Osteoblast (primary cell): ENCODE measurements around the gene CNPY1. TPM values are rescaled to one million over a fixed set of nuclear protein-coding genes. Genes with fewer than 3 reads are reported as not detected.

Experiments used
- DNase-seq: peaks from one replicate; pipeline ENCODE4 v3.0.0; 2011; ENCODE audit warnings: low spot score, mixed read lengths; ENCODE audit not compliant: insufficient read length; ENCODE audit errors: missing footprints
- H2AFZ ChIP-seq: 2 replicates; pipeline ENCODE4 v1.6.0; 2011; ENCODE audit warnings: mild to moderate bottlenecking, low read length
- H3K27ac ChIP-seq: 2 replicates; pipeline ENCODE4 v1.5.1; 2011; ENCODE audit warnings: mild to moderate bottlenecking, low read depth, low read length, moderate library complexity
- H3K27me3 ChIP-seq: 2 replicates; pipeline ENCODE4 v1.6.0; 2012; ENCODE audit warnings: mild to moderate bottlenecking, control low read depth, inconsistent platforms, low read length, moderate library complexity; ENCODE audit not compliant: insufficient read depth
- H3K36me3 ChIP-seq: 2 replicates; pipeline ENCODE4 v1.5.1; 2011; ENCODE audit warnings: mild to moderate bottlenecking, low read length, control low read depth, moderate library complexity; ENCODE audit not compliant: insufficient read depth
- H3K4me1 ChIP-seq: 2 replicates; pipeline ENCODE4 v1.5.1; 2011; ENCODE audit warnings: mild to moderate bottlenecking, low read length, control low read depth, moderate library complexity; ENCODE audit not compliant: insufficient read depth
- H3K4me2 ChIP-seq: 2 replicates; pipeline ENCODE4 v1.6.0; 2011; ENCODE audit warnings: mild to moderate bottlenecking, low read length; ENCODE audit not compliant: insufficient read depth
- H3K4me3 ChIP-seq: fragments of 200-600 bp; sonication (generic); 3 replicates; pipeline ENCODE4 v1.5.1; 2012; ENCODE audit warnings: mild to moderate bottlenecking, low read length, inconsistent platforms; ENCODE audit not compliant: insufficient read depth
- H3K79me2 ChIP-seq: 2 replicates; pipeline ENCODE4 v1.6.0; 2012; ENCODE audit warnings: mild to moderate bottlenecking, low read length, control low read depth, inconsistent platforms; ENCODE audit not compliant: insufficient read depth
- H3K9me3 ChIP-seq: 2 replicates; pipeline ENCODE4 v1.5.1; 2011; ENCODE audit warnings: low read depth, low read length, control low read depth
- H4K20me1 ChIP-seq: 2 replicates; pipeline ENCODE4 v1.6.0; 2012; ENCODE audit warnings: mild to moderate bottlenecking, low read length, control low read depth; ENCODE audit not compliant: insufficient read depth
- total RNA-seq: library from RNA; depleted of rRNA; stranded (reverse); fragments of >200 nt; gene quantifications from 2 replicates; pipeline ENCODE4 v1.2.3, GENCODE V29; 2012
- TF ChIP-seq, protein P1 (sequence below): IDR thresholded peaks from 2 replicates; pipeline ENCODE4 v1.5.1; 2011; ENCODE audit warnings: mild to moderate bottlenecking, low read depth, low read length, moderate library complexity; ENCODE audit errors: extremely low read depth

CNPY1 gene
- total RNA-seq, 1 donor = not detected

DNA sequence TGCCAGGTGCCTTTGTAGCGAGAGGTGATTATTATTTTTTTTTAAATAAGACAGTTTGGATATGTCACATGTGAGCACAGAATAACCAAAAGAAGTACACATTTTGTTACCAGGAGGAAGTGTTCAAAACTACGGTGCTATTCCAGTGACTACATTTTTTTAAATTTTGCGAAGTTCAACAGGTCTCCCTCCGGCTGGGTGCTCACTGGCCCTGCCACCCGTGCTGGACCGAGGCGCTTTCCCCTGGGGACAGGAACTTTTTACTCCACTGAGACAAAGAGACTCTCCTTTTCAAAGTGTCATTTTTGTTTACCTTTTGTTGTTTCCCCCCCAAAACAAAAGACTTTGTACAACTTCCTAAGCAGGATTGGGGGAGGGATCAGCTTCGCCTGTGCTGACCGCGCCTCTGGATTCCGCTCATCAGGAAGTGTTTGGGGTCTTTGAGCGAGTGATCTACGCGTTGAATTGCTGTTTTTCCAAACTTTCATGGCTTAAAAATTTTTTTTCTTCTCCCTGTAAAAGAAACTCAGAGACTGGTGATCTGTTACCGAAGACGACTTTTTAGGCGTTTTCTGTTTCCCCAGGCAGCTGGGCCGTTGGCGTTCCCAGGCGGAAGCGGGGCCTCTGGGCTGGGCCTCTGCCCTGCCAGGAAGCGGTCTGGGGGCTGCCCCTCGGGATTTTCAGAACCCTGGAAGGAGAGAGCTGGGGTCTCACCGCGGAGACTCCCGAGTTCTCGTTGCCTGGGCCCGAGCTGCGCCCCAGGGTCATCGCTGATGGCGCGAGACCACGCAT is 81.2 kb downstream of the CNPY1 start:
- no peak overlapping the region for H2AFZ ChIP-seq
- TF ChIP-seq, protein P1, sequence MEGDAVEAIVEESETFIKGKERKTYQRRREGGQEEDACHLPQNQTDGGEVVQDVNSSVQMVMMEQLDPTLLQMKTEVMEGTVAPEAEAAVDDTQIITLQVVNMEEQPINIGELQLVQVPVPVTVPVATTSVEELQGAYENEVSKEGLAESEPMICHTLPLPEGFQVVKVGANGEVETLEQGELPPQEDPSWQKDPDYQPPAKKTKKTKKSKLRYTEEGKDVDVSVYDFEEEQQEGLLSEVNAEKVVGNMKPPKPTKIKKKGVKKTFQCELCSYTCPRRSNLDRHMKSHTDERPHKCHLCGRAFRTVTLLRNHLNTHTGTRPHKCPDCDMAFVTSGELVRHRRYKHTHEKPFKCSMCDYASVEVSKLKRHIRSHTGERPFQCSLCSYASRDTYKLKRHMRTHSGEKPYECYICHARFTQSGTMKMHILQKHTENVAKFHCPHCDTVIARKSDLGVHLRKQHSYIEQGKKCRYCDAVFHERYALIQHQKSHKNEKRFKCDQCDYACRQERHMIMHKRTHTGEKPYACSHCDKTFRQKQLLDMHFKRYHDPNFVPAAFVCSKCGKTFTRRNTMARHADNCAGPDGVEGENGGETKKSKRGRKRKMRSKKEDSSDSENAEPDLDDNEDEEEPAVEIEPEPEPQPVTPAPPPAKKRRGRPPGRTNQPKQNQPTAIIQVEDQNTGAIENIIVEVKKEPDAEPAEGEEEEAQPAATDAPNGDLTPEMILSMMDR = no peak
- peaks cover 99% of the 10 kb centered on the region for H3K27me3 ChIP-seq
- H3K4me2 ChIP-seq = no peak overlapping the region
- no peaks in the 10 kb centered on the region for H4K20me1 ChIP-seq
- no peaks in the 10 kb centered on the region for H3K36me3 ChIP-seq
- DNase-seq = peak; percentile 82
- H3K4me1 ChIP-seq = no peaks in the 10 kb centered on the region
- no peak overlapping the region for H3K4me3 ChIP-seq
- H3K9me3 ChIP-seq = no peaks in the 10 kb centered on the region
- no peak overlapping the region for H3K27ac ChIP-seq
- no peaks in the 10 kb centered on the region for H3K79me2 ChIP-seq

DNA sequence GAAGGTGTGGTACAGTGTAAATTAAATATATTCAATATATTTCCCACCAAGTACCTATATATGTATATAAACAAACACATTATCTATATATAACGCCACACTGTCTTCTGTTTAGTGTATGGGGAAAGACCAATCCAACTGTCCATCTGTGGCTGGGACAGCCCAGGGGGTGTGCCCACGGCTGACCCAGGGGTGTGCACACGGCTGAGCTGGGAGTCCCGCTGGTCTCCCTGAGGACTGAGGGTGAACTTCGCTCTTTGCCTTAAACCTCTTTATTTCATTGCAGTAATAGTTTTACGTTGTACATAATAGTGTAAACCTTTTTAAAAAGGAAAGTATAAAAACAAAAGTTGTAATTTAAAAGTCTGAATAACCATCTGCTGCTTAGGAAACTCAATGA is 82.2 kb downstream of the CNPY1 start:
- Histone ChIP-seq H3K36me3 (no peaks in the 10 kb centered on the region), H3K27me3 (peaks cover 99% of the 10 kb centered on the region), H3K9me3 (no peaks in the 10 kb centered on the region), H3K4me2 (no peak overlapping the region), H3K27ac (no peak overlapping the region), H3K4me3 (no peak overlapping the region), H4K20me1 (no peaks in the 10 kb centered on the region), H3K79me2 (no peaks in the 10 kb centered on the region), H2AFZ (no peak overlapping the region), H3K4me1 (no peaks in the 10 kb centered on the region)
- TF ChIP-seq, protein P1 = no peak
- peak; percentile 82 for DNase-seq

DNA sequence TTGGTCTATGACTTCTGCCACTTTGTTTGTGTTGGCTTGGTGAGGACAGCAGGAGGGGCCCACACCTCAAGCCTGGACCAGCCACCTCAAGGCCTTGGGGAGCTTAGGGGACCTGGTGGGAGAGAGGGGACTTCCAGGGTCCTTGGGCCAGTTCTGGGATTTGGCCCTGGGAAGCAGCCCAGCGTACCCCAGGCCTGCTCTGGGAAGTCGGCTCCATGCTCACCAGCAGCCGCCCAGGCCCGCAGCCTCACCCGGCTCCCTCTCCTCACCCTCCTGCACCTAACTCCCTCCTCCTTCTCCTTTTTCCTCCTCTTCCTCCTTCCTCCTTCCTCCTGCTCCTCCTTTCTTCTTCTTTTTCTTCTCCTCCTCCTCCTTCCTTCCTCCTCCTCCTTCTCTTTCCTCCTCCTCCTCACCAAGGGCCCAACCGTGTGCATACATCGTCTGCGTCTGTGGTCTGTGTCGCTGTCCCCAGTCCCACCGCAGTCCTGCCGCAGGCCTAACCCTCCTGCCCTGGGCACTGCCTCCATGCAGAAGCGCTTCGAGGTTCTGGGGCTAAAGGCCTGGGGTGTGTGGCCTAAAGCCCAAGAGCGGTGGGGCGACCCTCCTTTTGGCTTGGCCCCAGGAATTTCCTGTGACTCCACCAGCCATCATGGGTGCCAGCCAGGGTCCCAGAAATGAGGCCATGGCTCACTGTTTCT is 83.1 kb downstream of the CNPY1 start:
- TF ChIP-seq, protein P1 = no peak
- no peaks in the 10 kb centered on the region for H3K79me2 ChIP-seq
- no peaks in the 10 kb centered on the region for H3K4me1 ChIP-seq
- no peaks in the 10 kb centered on the region for H4K20me1 ChIP-seq
- no peak overlapping the region for H3K27ac ChIP-seq
- H3K9me3 ChIP-seq = no peaks in the 10 kb centered on the region
- H3K4me2 ChIP-seq = no peak overlapping the region
- DNase-seq = peak; percentile 77
- H2AFZ ChIP-seq = no peak overlapping the region
- H3K36me3 ChIP-seq = no peaks in the 10 kb centered on the region
- H3K27me3 ChIP-seq = peaks cover 98% of the 10 kb centered on the region
- no peak overlapping the region for H3K4me3 ChIP-seq

GRCh38 chr7:155462163-155462735 is 84.1 kb downstream of the CNPY1 start:
- DNase-seq = peak; percentile 80
- Histone ChIP-seq H3K4me3 (no peak overlapping the region), H3K9me3 (no peaks in the 10 kb centered on the region), H3K4me2 (no peak overlapping the region), H4K20me1 (no peaks in the 10 kb centered on the region), H3K27ac (no peak overlapping the region), H2AFZ (no peak overlapping the region), H3K4me1 (no peaks in the 10 kb centered on the region), H3K27me3 (peaks cover 94% of the 10 kb centered on the region), H3K79me2 (no peaks in the 10 kb centered on the region), H3K36me3 (no peaks in the 10 kb centered on the region)
- TF ChIP-seq, protein P1 = no peak
